Activated T-helper 9 cell treated with anti-CD3 and anti-CD28 coated beads, Interleukin-2, amount 50 U/mL, for 16 hours (primary cell): ENCODE measurements around the gene HADH.
"Not testable (repeated sequence)": the region's sequence is repeated elsewhere in the genome, so short reads cannot be mapped to it uniquely, and the experiment has no call there.

Experiments used
- DNase-seq: peaks from one replicate; pipeline ENCODE4 v3.0.0-alpha.2; 2020; ENCODE audit warnings: low read depth

Gene HADH

DNA sequence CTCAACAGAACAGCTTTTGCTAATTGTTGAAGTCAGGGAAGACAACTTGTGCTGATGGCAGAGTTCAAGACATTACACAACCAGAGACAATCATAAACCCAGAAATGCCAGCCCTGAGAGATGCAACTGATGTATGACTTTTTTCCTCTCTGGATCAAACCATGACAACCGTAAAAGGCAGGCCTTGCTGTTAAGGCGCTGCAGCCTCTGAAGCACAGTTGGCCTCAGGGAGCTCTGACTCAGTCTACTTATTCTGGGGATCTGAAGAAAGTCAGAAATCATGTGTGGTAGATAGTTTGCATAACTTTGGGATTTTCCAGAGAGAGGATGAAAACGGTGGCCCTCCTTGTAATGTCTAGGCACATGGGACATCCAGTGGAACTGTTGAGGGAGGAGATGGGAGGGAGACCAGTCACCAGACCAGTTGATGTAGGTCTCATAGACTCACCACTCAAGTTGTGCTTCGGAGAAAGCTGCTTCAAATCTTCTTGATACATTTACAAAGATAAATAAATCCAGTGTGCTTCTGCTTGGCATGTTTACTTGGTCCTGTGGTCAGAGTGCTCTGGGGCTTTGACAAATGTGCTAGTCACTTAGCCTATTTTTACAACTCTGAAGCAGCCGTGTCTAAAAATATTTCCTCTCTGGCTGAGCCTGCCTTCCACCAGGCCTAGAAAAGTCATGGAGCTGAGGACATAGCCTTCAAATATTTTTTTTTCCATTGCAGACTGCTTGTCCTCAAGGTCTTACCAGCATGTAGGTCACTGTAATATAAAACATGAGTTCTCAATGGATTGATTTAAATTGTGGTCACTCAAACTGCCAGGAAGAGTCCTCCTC is 7.5 kb downstream of the HADH start:
- DNase-seq, result no peak

DNA sequence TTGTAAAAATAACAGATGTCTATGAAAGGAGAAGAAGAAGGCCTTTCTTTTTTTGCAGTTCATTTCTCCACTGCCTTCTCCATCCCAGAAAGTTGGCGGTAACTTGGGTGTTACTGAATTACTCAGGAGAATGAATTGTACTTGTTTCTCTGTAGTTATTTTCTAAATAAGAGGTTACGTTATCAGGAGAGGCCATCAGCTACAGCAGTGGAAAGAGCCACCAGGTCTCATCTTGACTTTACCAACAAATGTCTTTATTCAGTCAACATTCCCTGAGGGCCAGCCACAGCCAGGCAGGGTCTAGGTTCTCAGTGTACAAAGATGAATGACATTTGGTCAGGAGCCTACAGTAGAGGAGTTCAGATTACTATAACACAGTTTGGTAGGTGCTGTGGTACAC is 8.1 kb downstream of the HADH start:
- DNase-seq, result no peak

- no peak for DNase-seq
These were observed 10.3 kb downstream of the HADH start for GRCh38 chr4:107999932-108000539.

GRCh38 chr4:108001540-108002135 is 11.9 kb downstream of the HADH start:
- no peak for DNase-seq

- no peak for DNase-seq
These were observed 14.4 kb downstream of the HADH start for GRCh38 chr4:108003982-108004515.

- DNase-seq, result no peak
These were observed 15.0 kb downstream of the HADH start for GRCh38 chr4:108004646-108005045.

DNA sequence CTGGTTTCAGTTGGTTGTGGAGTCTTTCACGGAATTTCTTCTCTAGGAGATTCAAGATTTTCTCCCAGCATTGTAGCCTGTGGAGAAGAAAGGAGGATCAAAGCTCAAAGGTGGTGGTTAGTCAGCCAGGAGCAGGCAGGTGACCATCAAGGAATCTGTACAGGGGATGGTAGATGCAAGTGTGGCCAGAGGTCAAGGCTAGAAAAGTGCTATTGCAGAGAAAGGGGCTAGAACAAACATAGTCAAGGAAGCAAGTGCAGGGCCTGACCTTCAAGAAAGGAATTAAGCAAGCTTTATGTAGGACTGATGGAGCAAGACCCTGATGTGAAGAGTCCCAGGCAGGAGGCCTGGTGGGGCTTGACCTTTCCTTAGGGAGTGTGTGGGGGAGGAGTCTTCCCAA is 16.1 kb downstream of the HADH start:
- no peak for DNase-seq

- no peak for DNase-seq
These were observed 16.7 kb downstream of the HADH start for GRCh38 chr4:108006361-108006760.

- no peak for DNase-seq
These were observed 18.3 kb downstream of the HADH start for GRCh38 chr4:108007984-108008383.

DNA sequence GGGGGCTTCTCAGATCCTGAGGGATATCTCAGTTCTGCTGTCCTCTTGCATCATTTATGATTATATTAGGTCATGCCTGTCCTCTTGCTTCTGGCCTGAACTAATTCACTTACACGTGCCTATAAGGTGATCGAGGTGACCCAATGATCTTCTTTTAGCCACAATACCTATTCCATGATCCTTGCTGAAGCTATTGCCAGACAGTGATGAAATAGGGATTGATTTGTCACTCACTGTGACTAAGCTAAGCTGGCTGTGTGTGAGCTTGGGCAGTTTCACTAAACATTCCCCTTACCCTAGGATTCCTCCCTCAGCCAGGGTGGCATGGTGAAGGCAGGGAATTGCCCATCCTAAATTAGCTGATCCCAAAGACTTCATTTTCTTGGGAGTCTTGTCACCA is 19.0 kb downstream of the HADH start:
- no peak for DNase-seq

- DNase-seq, result no peak
These were observed 20.5 kb downstream of the HADH start for GRCh38 chr4:108010167-108010566.

GRCh38 chr4:108012382-108012781 is 22.7 kb downstream of the HADH start:
- DNase-seq, result not testable (repeated sequence)

GRCh38 chr4:108013327-108013726 is 23.6 kb downstream of the HADH start:
- DNase-seq, result no peak

- DNase-seq, result no peak
These were observed 24.3 kb downstream of the HADH start for GRCh38 chr4:108013955-108014354.

GRCh38 chr4:108018040-108018883 is 28.6 kb downstream of the HADH start:
- DNase-seq, result peak; percentile 69

- DNase-seq, result no peak
These were observed 29.1 kb downstream of the HADH start for GRCh38 chr4:108018884-108019187.

GRCh38 chr4:108024085-108024877 is 34.6 kb downstream of the HADH start:
- DNase-seq, result no peak

DNA sequence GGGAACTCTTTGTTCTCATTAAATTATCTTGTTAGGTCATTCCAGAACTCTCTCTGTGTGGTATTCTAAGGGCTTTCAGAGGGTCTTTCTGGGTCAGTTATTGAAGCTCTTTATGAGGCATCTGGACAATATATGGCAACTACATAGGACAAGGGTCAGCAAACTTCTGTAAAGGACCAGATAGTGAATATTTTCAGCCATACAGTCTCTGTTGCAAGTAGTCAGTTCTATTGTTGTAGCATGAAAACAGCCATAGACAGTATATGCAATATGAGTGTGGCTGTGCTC is 35.1 kb downstream of the HADH start:
- DNase-seq, result no peak

- peak; percentile 17 for DNase-seq
These were observed 39.5 kb downstream of the HADH start for GRCh38 chr4:108029016-108029720.

DNA sequence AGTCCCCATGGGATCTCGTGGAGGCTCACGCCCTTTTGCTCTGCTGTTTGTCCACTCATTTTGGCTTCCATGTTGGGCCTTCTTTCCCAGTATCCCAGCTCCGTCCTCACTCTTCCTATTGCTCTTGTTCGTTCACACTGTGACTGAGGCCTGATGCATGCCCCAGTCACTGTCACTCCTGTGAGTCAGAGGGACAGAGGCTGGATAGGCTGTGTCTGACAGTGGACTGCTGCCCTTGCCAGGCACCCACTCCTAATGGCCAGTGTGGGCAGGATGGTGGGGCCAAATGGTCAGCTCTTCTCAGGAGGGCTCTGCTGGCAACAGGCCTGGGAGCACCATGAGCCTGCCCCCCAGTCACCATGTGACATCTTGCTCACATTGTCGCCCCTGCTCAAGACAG is 40.0 kb downstream of the HADH start:
- no peak for DNase-seq

DNA sequence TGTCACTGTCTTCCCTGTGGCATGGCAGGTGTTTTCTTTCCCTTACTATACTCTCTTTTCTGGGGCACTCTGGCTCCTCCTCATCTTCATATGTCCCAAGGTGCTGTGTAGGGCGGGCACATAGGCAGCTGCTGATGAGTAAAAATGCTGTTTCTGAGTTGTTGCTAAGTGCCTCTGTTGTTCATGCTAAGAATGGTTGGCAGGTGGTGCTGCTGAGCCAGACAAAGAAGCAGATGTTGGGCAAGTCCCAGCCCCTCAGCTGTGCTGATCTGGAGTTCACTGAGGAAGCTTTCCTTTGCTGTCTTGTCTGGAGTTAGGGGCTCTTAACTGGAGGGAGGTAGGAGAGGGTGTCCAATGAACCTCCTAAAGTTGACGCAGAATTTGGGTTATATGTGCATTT is 40.6 kb downstream of the HADH start:
- peak; percentile 38 for DNase-seq
